Measurements from ENCODE around the gene RABL3. TPM values are rescaled to one million over a fixed set of nuclear protein-coding genes. Genes with fewer than 3 reads are reported as not detected.

Gene RABL3
- polyA plus RNA-seq, 1 donor from 2014 or later, result 30.9 TPM

- no peak overlapping the region for H3K4me3 Mint-ChIP-seq
Observed at GRCh38 chr3:120636795-120637401, 105.4 kb downstream of the RABL3 start.

More at GRCh38 chr3:120636795-120637401, 105.4 kb downstream of the RABL3 start:
- Mint-ChIP-seq H3K27ac (no peak overlapping the region), H3K27me3 (no peaks in the 10 kb centered on the region), H3K36me3 (peaks cover 3% of the 10 kb centered on the region), H3K9me3 (peaks cover 0 to 6% (median 4%) of the 10 kb centered on the region in 3 donors), H3K4me1 (peaks cover 0 to 5% (median 3%) of the 10 kb centered on the region in 3 donors)

Other genes starting within 250 kb of the RABL3 start
- 238 TPM for gene NDUFB4, start 146.2 kb downstream of the RABL3 start, polyA plus RNA-seq
- gene HGD, start 60.3 kb downstream of the RABL3 start, polyA plus RNA-seq, result 0.24 TPM
- gene GTF2E1, start 228 bp upstream of the RABL3 start, polyA plus RNA-seq, result 12.2 TPM
- not detected for gene STXBP5L, start 165.7 kb upstream of the RABL3 start, polyA plus RNA-seq